ENCODE data around the gene SERPINA3.

GRCh38 chr14:94632305-94632590 is 20.1 kb downstream of the SERPINA3 start:
- TF ChIP-seq CTCF (IDR thresholded peaks at IDR 0.05) (no peak), POLR2A (IDR thresholded peaks at IDR 0.05; ENCODE audit: low read depth) (no peak), EP300 (IDR thresholded peaks at IDR 0.05) (no peak)
